Measurements from ENCODE around the gene UBIAD1. TPM values are rescaled to one million over a fixed set of nuclear protein-coding genes. Genes with fewer than 3 reads are reported as not detected.
A peak's percentile ranks its signal among the peaks of the same experiment; 100 is the strongest.

The UBIAD1 gene
- total and polyA plus RNA-seq, 9 of the 15 experiments (the other 6 are each of a cell fraction or from before 2014, with no cell fraction given), result 6.2 to 34.3 (median 22.3) TPM

DNA sequence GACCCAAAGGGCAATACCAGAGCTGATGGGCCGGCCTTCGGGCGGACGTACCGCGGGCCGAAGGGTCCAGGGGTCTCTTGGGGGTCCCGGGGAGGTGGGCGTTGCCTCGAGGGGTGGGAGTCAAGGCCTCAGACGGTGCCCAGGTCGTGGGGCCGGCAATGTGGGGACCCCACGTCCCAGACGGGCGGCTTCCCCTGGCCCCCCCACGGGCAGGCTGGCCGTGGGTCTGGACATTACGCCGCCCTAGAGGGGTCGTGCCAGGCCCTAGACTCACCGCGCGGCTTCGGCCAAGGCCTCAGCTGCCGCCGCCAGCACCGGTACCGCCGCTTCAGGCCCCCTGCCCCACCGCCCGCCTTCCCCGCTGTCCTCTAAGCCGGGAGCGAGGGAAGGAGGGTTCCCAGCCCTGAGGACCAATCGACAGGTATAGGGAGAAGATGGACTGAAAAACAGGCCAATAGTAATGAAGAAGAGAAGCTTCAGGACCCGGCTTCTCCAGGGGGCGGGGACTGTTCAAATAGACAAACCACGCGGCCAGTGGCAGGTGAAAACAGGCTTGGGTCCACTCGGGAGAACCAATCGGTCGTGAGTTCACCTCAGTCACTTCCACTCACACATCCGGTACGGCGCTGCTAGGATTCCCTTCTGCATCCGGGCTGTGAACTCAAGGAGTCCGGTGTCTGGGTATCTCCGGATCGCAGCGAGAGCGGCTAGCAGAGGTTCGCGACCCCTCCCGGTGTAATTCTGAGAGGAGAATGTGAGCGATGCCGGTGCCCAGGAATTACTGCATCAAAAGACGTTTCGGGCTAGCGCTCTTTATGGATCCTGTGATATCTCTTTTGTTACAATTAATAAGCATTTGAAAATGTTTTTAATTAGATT lies 10.6 kb upstream of the UBIAD1 start, which contains the start of gene MTOR (continued):
- TF ChIP-seq, protein P1, sequence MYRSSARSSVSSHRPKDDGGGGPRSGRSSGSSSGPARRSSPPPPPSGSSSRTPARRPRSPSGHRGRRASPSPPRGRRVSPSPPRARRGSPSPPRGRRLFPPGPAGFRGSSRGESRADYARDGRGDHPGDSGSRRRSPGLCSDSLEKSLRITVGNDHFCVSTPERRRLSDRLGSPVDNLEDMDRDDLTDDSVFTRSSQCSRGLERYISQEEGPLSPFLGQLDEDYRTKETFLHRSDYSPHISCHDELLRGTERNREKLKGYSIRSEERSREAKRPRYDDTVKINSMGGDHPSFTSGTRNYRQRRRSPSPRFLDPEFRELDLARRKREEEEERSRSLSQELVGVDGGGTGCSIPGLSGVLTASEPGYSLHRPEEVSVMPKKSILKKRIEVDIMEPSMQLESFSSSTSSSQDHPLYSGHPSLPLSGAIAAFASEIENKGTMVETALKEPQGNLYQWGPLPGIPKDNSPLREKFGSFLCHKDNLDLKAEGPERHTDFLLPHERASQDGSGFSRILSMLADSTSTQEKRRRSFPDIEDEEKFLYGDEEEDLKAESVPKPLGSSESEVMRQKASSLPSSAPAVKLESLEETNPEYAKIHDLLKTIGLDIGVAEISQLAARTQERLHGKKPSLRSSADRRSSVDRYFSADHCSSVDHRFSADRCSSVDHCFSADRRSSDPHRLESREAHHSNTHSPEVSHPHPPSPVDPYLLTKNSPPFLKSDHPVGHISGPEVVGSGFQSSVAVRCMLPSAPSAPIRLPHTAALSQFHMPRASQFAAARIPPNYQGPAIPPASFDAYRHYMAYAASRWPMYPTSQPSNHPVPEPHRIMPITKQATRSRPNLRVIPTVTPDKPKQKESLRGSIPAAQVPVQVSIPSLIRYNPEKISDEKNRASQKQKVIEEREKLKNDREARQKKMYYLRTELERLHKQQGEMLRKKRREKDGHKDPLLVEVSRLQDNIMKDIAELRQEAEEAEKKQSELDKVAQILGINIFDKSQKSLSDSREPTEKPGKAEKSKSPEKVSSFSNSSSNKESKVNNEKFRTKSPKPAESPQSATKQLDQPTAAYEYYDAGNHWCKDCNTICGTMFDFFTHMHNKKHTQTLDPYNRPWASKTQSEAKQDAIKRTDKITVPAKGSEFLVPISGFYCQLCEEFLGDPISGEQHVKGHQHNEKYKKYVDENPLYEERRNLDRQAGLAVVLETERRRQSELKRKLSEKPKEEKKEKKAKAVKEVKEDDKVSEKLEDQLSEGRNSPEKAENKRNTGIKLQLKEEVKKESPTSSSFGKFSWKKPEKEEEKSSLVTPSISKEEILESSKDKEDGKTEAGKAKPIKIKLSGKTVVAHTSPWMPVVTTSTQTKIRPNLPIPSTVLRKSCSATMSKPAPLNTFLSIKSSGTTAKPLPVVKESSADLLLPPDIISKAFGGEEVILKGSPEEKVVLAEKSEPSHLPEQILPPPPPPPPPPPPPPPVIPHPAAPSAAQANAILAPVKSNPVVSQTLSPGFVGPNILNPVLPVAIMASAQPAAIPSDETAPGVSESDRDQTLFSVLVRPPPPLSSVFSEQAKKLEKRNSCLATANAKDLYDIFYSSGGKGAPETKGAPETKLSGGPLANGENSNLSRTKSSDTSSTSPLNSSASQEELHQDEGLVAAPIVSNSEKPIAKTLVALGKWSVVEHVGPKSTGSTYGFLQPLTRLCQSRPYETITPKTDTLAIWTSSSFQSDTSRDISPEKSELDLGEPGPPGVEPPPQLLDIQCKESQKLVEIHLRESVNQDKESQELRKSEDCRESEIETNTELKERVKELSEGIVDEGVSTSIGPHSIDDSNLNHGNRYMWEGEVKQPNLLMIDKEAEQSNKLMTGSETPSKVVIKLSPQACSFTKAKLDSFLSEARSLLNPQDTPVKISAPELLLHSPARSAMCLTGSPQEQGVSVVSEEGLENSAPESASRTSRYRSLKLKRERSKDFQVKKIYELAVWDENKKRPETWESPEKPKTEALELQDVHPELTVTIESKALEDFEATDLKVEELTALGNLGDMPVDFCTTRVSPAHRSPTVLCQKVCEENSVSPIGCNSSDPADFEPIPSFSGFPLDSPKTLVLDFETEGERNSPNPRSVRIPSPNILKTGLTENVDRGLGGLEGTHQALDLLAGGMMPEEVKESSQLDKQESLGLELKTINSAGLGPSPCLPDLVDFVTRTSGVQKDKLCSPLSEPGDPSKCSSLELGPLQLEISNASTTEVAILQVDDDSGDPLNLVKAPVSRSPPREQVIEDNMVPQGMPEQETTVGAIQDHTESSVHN (IDR thresholded peaks at IDR 0.05; ENCODE audit: borderline replicate concordance in 1 of 2, low read depth in 1 of 2), result no peak
- TF ChIP-seq, protein P2, sequence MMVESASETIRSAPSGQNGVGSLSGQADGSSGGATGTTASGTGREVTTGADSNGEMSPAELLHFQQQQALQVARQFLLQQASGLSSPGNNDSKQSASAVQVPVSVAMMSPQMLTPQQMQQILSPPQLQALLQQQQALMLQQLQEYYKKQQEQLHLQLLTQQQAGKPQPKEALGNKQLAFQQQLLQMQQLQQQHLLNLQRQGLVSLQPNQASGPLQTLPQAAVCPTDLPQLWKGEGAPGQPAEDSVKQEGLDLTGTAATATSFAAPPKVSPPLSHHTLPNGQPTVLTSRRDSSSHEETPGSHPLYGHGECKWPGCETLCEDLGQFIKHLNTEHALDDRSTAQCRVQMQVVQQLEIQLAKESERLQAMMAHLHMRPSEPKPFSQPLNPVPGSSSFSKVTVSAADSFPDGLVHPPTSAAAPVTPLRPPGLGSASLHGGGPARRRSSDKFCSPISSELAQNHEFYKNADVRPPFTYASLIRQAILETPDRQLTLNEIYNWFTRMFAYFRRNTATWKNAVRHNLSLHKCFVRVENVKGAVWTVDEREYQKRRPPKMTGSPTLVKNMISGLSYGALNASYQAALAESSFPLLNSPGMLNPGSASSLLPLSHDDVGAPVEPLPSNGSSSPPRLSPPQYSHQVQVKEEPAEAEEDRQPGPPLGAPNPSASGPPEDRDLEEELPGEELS (CRISPR knock-in tag; IDR thresholded peaks at IDR 0.05; ENCODE audit: borderline replicate concordance), result no peak
- no peak for TF ChIP-seq PRMT5 (CRISPR knock-in tag; IDR thresholded peaks at IDR 0.05)
- no peak for TF ChIP-seq ELF4 (CRISPR knock-in tag; IDR thresholded peaks at IDR 0.05)
- TF ChIP-seq SMARCA4 (IDR thresholded peaks at IDR 0.05), result no peak
- TF ChIP-seq PHF21A (IDR thresholded peaks at IDR 0.05; ENCODE audit: borderline replicate concordance, low read depth), result no peak
- TF ChIP-seq FIP1L1 (IDR thresholded peaks at IDR 0.05; ENCODE audit: low read depth, low read length, poor library complexity, severe bottlenecking), result no peak
- peak; percentile 61; the same call in 1 of the 2 replicates for TF ChIP-seq TRIM28 (IDR thresholded peaks at IDR 0.05)
- TF ChIP-seq, protein P3, sequence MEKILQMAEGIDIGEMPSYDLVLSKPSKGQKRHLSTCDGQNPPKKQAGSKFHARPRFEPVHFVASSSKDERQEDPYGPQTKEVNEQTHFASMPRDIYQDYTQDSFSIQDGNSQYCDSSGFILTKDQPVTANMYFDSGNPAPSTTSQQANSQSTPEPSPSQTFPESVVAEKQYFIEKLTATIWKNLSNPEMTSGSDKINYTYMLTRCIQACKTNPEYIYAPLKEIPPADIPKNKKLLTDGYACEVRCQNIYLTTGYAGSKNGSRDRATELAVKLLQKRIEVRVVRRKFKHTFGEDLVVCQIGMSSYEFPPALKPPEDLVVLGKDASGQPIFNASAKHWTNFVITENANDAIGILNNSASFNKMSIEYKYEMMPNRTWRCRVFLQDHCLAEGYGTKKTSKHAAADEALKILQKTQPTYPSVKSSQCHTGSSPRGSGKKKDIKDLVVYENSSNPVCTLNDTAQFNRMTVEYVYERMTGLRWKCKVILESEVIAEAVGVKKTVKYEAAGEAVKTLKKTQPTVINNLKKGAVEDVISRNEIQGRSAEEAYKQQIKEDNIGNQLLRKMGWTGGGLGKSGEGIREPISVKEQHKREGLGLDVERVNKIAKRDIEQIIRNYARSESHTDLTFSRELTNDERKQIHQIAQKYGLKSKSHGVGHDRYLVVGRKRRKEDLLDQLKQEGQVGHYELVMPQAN (IDR thresholded peaks at IDR 0.05; ENCODE audit: borderline replicate concordance), result peak; percentile 58
- TF ChIP-seq KDM1A (IDR thresholded peaks at IDR 0.05), result peak in 1 of 2 experiments; percentile 8; a peak in 1 of 4 replicates
- TF ChIP-seq, protein P4, sequence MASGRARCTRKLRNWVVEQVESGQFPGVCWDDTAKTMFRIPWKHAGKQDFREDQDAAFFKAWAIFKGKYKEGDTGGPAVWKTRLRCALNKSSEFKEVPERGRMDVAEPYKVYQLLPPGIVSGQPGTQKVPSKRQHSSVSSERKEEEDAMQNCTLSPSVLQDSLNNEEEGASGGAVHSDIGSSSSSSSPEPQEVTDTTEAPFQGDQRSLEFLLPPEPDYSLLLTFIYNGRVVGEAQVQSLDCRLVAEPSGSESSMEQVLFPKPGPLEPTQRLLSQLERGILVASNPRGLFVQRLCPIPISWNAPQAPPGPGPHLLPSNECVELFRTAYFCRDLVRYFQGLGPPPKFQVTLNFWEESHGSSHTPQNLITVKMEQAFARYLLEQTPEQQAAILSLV (tag; IDR thresholded peaks at IDR 0.05), result no peak
- TF ChIP-seq POLR2AphosphoS2 (IDR thresholded peaks at IDR 0.05; ENCODE audit: low read length), result no peak
- no peak for TF ChIP-seq THRAP3 (IDR thresholded peaks at IDR 0.05; ENCODE audit: borderline replicate concordance)
